ENCODE results near the gene PRKAB2.
"Not testable (repeated sequence)": the region's sequence is repeated elsewhere in the genome, so short reads cannot be mapped to it uniquely, and the experiment has no call there.

The PRKAB2 gene

GRCh38 chr1:147169840-147170674 lies 2.2 kb downstream of the PRKAB2 start:
- DNase-seq = no peak

GRCh38 chr1:147169171-147169570 lies 3.1 kb downstream of the PRKAB2 start:
- no peak for DNase-seq

DNA sequence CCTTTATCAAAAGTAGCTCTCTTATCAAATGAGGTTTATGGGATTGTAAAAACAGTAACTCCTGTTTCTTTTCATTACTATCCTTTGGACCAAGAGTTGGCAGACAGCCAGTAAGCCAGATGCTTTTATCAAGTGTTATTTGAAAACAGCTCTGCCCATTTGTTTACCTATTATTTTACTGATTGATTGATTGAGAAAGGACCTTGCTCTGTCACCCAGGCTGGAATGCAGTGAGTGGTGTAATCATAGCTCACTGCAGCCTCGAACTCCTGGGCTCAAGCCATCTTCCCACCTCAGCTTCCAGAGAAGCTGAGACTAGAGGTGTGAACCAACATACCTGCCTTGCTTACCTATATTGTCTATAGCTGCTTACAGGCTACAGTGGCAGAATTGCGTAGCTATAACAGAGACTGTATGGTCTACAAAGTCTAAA lies 3.6 kb downstream of the PRKAB2 start:
- no peak for DNase-seq

DNA sequence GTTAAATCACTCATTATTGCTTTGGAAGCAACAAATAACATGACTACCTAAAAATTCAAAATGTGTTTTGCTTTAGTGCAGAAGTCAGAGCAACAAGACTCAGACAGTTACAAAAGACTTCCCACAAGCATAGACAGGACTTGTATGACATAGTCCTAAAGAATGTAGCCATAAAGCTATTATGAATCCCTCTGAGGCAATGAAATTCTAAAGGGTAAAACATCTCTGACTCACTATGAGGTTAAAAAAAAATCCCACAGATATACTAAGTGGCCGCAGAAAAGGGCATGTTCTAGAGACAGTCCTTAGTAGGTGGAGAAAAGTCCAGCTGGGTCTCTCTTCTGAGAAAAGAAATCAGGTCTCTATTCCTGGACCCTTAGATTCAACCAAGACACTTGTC lies 4.9 kb downstream of the PRKAB2 start:
- no peak for DNase-seq

DNA sequence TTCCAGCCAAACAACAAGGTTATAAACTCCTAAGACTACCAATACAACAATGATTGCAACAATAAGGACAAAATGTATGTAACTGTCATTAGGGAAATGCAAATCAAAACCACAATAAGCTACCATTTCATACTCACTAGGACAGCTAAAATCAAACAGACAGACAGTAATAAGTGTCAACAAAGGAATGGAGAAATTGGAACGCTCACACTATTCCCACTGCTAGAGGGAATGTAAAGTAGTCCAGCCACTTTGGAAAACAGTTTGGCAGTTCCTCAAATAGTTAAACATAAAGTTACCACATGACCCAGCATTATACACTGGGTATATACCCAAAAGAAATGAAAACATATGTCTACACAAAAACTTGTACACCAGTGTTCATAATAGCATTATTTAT lies 9.3 kb downstream of the PRKAB2 start:
- DNase-seq = no peak

DNA sequence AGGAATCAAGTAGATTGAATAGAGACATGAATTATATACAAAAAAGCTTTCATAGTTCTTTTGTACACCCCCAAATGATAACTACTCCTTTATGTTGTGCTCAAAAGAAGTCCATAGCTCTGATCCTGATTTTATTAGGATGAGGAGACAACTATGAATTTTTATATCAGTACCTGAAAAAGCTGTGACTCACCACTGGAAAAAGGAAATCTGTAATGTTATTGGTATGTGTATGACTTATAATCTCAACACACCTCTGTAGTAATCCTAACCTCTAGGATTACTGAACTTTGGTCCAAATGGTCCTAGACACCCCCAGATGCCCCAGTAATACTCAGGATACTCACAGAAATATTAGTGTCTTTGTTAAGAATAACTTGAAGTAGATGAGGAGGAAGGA lies 10.2 kb downstream of the PRKAB2 start:
- DNase-seq = no peak

- not testable (repeated sequence) for DNase-seq
Observed at GRCh38 chr1:147157116-147157515, 15.2 kb downstream of the PRKAB2 start.

DNA sequence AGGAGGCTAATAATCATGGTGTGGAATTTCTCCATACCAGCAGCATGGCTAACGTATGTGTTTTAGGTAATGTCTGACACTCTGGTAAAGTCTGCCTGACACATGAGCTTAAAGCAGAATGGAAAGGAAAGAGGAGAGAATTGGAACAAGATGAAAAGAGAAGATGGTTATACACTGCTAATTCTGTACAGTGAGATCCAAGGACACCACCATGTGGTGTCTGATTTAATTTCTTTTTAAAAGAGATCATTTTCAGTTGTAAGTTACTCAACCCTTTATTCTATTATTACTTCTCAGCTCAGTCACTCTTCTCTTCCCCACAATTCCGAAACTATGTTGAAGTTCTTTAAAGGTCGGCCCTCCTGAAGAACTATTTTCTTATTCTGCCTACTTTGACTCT lies 15.6 kb downstream of the PRKAB2 start:
- DNase-seq = no peak

DNA sequence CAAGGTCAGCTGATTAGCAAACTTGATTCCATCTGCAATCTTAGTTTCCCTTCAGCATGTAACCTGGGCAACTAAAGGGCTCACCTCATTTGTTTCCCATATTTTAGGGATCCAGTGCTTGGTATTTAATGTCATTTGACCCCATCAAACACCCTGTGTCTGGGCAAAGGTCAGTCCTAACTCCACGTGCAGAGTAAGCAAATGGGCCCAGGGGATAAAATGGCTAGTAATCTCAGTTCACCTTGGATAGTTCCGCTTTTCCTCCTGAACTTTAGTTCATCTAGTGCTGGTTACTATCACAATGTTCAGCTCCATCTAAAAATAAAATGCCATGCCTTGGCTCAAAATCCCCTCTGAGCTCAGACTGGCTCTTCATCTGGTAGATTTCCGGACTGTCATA lies 19.5 kb downstream of the PRKAB2 start:
- no peak for DNase-seq

DNA sequence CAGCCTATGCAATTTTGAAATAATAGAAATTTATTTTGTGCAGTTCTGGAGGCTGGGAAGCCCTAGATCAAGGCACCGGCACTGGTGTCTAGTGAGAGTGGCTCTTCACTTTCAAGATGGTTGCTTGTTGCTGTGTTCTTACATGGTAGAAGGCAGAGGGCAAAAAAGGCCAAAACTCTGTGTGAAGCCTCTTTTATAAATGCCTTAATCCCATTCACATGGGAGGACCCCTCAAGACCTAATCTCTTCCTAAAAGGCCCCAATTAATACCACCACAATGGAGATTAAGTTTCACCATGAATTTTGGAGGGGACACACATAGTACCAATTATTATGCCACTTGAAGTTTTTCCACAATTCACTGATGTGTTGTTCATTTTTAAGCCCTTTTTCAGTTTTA lies 21.0 kb downstream of the PRKAB2 start:
- DNase-seq = no peak

DNA sequence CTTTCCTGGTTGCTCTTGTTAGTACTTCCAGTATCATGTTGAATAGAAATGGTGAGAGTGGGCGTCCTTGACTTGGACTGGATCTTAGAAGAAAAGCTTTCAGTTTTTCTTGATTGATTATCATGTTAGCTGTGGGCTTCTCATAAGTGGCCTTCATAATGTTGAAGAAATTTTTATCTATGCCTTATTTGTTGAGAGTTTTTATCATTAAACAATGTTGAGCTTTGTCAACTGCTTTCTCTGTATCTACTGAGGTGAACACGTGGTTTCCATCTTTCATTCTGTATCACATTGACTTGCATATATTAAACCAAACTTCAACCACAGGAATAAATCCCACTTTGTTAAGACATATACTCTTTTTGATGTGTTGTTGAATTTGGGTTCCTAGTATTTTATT lies 29.4 kb downstream of the PRKAB2 start:
- no peak for DNase-seq

- DNase-seq = not testable (repeated sequence)
Observed at GRCh38 chr1:147130721-147131120, 41.5 kb downstream of the PRKAB2 start.

DNA sequence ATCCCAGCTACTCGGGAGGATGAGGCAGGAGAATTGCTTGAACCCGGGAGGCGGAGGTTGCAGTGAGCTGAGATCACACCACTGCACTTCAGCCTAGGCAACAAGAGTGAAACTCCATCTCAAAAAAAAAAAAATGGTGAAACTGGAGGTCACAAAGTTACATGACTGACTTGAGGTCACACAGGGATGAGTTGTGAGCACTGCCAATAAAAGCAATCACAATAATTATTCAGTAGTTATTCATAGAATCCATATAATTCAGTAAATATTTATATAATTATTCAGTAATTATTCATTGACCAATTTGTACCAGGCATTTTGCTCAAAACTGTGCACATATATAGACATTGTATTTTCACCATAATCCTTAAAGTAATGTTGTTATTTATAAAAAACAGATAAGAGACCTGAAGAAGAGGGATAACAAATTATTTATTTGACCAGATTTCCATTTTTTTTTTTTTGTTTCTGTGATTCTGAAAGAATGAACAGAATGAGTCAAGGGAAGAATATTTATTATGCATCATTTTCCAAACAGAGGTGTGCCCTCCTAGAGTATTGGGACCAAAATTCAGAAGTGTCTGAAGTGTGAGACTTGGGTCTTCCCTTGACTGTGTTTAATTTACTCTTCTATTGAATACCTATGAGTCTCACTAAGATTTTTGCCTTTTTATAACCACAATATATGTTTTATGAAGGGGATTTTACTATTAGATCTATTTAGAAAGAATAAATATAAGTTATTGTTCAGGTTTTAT lies 43.0 kb downstream of the PRKAB2 start:
- no peak for DNase-seq

GRCh38 chr1:147124266-147124665 lies 48.0 kb downstream of the PRKAB2 start:
- DNase-seq = no peak

- no peak for DNase-seq
Observed at GRCh38 chr1:147117109-147117508, 55.2 kb downstream of the PRKAB2 start.

DNA sequence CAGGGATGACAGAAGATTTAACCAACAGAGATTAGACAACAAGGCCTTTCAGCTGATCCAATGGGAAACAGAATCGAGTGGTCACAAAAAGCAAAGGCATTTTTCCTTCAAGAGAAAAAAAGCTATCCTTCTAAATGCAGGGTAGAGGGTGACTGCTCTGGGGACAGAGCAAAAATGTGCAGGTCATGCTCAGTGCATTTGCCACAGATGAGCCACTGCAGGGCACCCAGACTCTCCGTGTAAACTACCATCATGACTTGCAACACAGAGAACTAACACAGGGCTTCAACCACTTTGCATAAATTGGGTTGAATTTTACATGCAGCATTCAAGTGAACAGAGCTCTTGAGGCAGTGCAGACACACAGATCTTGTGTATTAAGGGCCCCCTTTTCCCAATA lies 56.8 kb downstream of the PRKAB2 start:
- DNase-seq = no peak

- not testable (repeated sequence) for DNase-seq
Observed at GRCh38 chr1:147115079-147115478, 57.2 kb downstream of the PRKAB2 start.

DNA sequence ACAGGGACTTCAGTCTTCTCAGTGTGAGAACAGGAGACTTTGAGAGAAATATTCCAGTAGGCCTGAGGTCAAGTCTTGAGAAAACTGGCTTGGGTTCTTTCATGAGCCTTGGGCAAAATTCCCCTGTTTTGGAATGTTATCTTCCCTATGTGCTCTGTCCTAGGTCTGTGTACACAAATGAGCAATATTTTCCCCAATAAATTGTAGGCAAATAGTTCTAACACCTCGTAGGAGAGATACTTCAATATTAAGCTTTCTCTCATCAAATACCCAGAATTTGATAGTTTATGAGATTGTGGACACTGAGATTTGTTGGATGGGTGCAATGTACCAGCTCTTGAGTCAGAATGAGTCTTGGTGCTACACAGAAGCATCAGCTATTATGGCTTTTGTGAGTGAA lies 57.9 kb downstream of the PRKAB2 start:
- DNase-seq = not testable (repeated sequence)

- DNase-seq = no peak
Observed at GRCh38 chr1:147111381-147112130, 60.7 kb downstream of the PRKAB2 start.

GRCh38 chr1:147110872-147111271 lies 61.4 kb downstream of the PRKAB2 start:
- DNase-seq = no peak

GRCh38 chr1:147110434-147110833 lies 61.8 kb downstream of the PRKAB2 start:
- no peak for DNase-seq

GRCh38 chr1:147109762-147110161 lies 62.5 kb downstream of the PRKAB2 start:
- no peak for DNase-seq

DNA sequence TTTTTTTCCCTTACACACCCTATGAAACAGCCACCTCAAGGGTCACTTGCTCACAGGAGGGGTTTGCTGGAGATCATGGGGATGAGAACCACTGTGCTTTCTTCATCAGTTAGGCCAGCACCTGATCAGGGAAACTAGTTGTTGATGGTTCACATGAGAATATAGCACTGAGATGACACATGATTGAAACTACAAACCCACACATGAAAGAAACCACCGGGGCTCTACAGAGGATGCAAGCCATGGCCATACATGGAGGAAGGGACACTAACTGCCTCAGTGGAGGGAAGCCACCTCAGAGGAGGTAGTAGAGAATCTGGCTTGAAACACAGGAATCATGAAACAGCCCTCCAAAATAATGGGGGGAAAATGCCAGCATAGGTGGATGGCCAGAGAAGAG lies 63.2 kb downstream of the PRKAB2 start:
- no peak for DNase-seq

Data from NCI-H2029 treated with DMSO at 0.1 percent for 48 hours (cell line).